DOHH2 (cell line): Measurements from ENCODE around the gene CD24.

Experiments used
- H3F3A ChIP-seq: fragments of 200-600 bp; sonication (generic), shearing (Covaris generic); 2 replicates; pipeline ENCODE4 v1.6.0; 2016; ENCODE audit warnings: antibody characterized with exemption, mild to moderate bottlenecking; ENCODE audit not compliant: control insufficient read depth, insufficient read depth
- H3K27ac ChIP-seq: fragments of 200-600 bp; sonication (generic); 2 replicates; pipeline ENCODE4 v1.5.1; 2014; ENCODE audit warnings: low read depth, mild to moderate bottlenecking, low read length, moderate library complexity
- H3K27me3 ChIP-seq: fragments of 200-600 bp; sonication (generic); 2 replicates; pipeline ENCODE4 v1.6.1; 2014; ENCODE audit warnings: mild to moderate bottlenecking, low read length, mixed read lengths; ENCODE audit not compliant: control insufficient read depth
- H3K36me3 ChIP-seq: fragments of 200-600 bp; sonication (generic); 2 replicates; pipeline ENCODE4 v1.6.1; 2014; ENCODE audit warnings: mild to moderate bottlenecking, low read length, moderate library complexity, mixed read lengths; ENCODE audit not compliant: control insufficient read depth
- H3K4me1 ChIP-seq: fragments of 200-600 bp; sonication (generic); 2 replicates; pipeline ENCODE4 v1.6.1; 2014; ENCODE audit warnings: mild to moderate bottlenecking, low read length, mixed read lengths; ENCODE audit not compliant: control insufficient read depth
- H3K4me2 ChIP-seq: fragments of 200-600 bp; sonication (generic); 2 replicates; pipeline ENCODE4 v1.6.0; 2014; ENCODE audit warnings: mild to moderate bottlenecking, low read length, moderate library complexity
- H3K4me3 ChIP-seq: fragments of 200-600 bp; sonication (generic); 2 replicates; pipeline ENCODE4 v1.5.1; 2014; ENCODE audit warnings: mild to moderate bottlenecking, low read length, mixed read lengths
- H3K79me2 ChIP-seq: fragments of 200-600 bp; sonication (generic); 2 replicates; pipeline ENCODE4 v1.6.1; 2014; ENCODE audit warnings: mild to moderate bottlenecking, low read length, mixed read lengths; ENCODE audit not compliant: control insufficient read depth
- H3K9me2 ChIP-seq: fragments of 200-600 bp; sonication (generic); replicated peaks from 2 replicates; pipeline ENCODE4 v1.6.1; 2014; ENCODE audit warnings: mild to moderate bottlenecking, low read length, mixed read lengths; ENCODE audit not compliant: control insufficient read depth
- H3K9me3 ChIP-seq: fragments of 200-600 bp; sonication (generic); 2 replicates; pipeline ENCODE4 v1.6.1; 2014; ENCODE audit warnings: antibody characterized with exemption, low read length, mixed read lengths; ENCODE audit not compliant: control insufficient read depth, insufficient read depth
- H4K20me1 ChIP-seq: fragments of 200-600 bp; sonication (generic); 2 replicates; pipeline ENCODE4 v1.6.0; 2014; ENCODE audit warnings: low read depth, mild to moderate bottlenecking, antibody characterized with exemption, low read length, moderate library complexity; ENCODE audit not compliant: control insufficient read depth, insufficient read depth
- CTCF ChIP-seq: fragments of 200-600 bp; sonication (generic); IDR thresholded peaks from one replicate; pipeline ENCODE4 v1.5.1; 2014; ENCODE audit warnings: antibody characterized with exemption, mild to moderate bottlenecking, low read depth, low read length; ENCODE audit not compliant: poor library complexity, severe bottlenecking
- EZH2phosphoT487 ChIP-seq: fragments of 200-600 bp; sonication (generic); IDR thresholded peaks from 2 replicates; pipeline ENCODE4 v1.6.1; 2017; ENCODE audit warnings: borderline replicate concordance, mild to moderate bottlenecking, antibody characterized with exemption, low read length, moderate library complexity, mixed read lengths

Gene CD24

GRCh38 chr6:106961136-106961535 lies 13.4 kb downstream of the CD24 start:
- Histone ChIP-seq H3K79me2 (no peaks in the 10 kb centered on the region), H3K27ac (no peak overlapping the region), H3K4me3 (no peak overlapping the region), H3K4me1 (no peaks in the 10 kb centered on the region), H3K27me3 (no peaks in the 10 kb centered on the region), H3K36me3 (no peaks in the 10 kb centered on the region), H4K20me1 (no peaks in the 10 kb centered on the region), H3F3A (no peaks in the 10 kb centered on the region), H3K9me2 (no peaks in the 10 kb centered on the region), H3K9me3 (peaks cover 6% of the 10 kb centered on the region; the same call in 1 of the 2 replicates), H3K4me2 (no peak overlapping the region)
- TF ChIP-seq EZH2phosphoT487 (no peak), CTCF (no peak)

- Histone ChIP-seq H3K4me3 (no peak overlapping the region), H3K27me3 (no peaks in the 10 kb centered on the region), H3K4me2 (no peak overlapping the region), H3K4me1 (no peaks in the 10 kb centered on the region), H3K36me3 (no peaks in the 10 kb centered on the region), H3K27ac (no peak overlapping the region), H4K20me1 (no peaks in the 10 kb centered on the region), H3K9me3 (peaks cover 6% of the 10 kb centered on the region; the same call in 1 of the 2 replicates), H3F3A (no peaks in the 10 kb centered on the region), H3K9me2 (no peaks in the 10 kb centered on the region), H3K79me2 (no peaks in the 10 kb centered on the region)
- TF ChIP-seq EZH2phosphoT487, result no peak
- no peak for TF ChIP-seq CTCF
Measured at GRCh38 chr6:106959985-106960384, 14.5 kb downstream of the CD24 start.

- Histone ChIP-seq H3K27ac (no peak overlapping the region), H3K27me3 (no peaks in the 10 kb centered on the region), H3K36me3 (no peaks in the 10 kb centered on the region), H3K4me1 (peaks cover 3% of the 10 kb centered on the region; the same call in 1 of the 2 replicates), H4K20me1 (no peaks in the 10 kb centered on the region), H3F3A (no peaks in the 10 kb centered on the region), H3K4me2 (no peak overlapping the region), H3K4me3 (no peak overlapping the region), H3K79me2 (no peaks in the 10 kb centered on the region), H3K9me3 (no peaks in the 10 kb centered on the region), H3K9me2 (no peaks in the 10 kb centered on the region)
- TF ChIP-seq EZH2phosphoT487 (no peak), CTCF (no peak)
Measured at GRCh38 chr6:106939848-106940247, 34.7 kb downstream of the CD24 start.
